Measurements from ENCODE around the gene PFKFB2.

DNA sequence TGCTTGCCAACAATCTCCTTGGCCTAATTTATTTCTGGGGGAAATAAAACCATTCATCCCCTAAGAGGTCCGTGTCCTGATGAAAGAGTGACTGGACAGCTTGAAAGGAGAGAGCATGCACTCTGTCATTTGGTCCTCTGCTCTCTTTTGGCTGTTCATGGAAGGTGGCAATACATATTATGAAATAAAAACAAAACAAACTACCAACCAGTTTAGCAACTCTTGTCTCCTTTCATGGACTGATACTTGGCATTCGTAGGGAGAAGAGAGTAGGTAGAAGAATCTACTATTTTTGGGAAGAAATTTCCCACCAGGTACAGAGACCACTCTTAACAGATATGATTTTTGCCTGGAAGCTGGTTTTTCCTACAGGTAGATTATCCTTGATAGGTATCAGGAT lies 19.8 kb upstream of the PFKFB2 start:
- no peak for TF ChIP-seq CTCF (IDR thresholded peaks at IDR 0.05)
- TF ChIP-seq POLR2AphosphoS5 (IDR thresholded peaks at IDR 0.05; ENCODE audit: low read depth, low read length), result no peak
